Lower leg skin (tissue), 3 donors: ENCODE measurements around the gene DNAH6.

ENCODE experiments used
- POLR2A ChIP-seq, 2 donors: fragments of 450-650 bp; IDR thresholded peaks; one replicate each; pipeline ENCODE4 v1.6.1; 2016 to 2017; ENCODE audit warnings: antibody characterized with exemption in 2 of 2, mild to moderate bottlenecking in 1 of 2, moderate library complexity in 1 of 2
- TF ChIP-seq, protein P1 (sequence below), 3 donors: fragments of 450-650 bp; IDR thresholded peaks; one replicate each; pipeline ENCODE4 v1.5.1; 2016; ENCODE audit warnings: antibody characterized with exemption in 3 of 3, mild to moderate bottlenecking in 3 of 3, moderate library complexity in 2 of 3

- TF ChIP-seq, protein P1, sequence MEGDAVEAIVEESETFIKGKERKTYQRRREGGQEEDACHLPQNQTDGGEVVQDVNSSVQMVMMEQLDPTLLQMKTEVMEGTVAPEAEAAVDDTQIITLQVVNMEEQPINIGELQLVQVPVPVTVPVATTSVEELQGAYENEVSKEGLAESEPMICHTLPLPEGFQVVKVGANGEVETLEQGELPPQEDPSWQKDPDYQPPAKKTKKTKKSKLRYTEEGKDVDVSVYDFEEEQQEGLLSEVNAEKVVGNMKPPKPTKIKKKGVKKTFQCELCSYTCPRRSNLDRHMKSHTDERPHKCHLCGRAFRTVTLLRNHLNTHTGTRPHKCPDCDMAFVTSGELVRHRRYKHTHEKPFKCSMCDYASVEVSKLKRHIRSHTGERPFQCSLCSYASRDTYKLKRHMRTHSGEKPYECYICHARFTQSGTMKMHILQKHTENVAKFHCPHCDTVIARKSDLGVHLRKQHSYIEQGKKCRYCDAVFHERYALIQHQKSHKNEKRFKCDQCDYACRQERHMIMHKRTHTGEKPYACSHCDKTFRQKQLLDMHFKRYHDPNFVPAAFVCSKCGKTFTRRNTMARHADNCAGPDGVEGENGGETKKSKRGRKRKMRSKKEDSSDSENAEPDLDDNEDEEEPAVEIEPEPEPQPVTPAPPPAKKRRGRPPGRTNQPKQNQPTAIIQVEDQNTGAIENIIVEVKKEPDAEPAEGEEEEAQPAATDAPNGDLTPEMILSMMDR (IDR thresholded peaks at IDR 0.05), result no peak
- TF ChIP-seq POLR2A (IDR thresholded peaks at IDR 0.05), result no peak
These were observed 195.4 kb downstream of the DNAH6 start for GRCh38 chr2:84711651-84712050.
